Kidney epithelial cell (primary cell): Measurements from ENCODE around the gene CCN5. TPM values are rescaled to one million over a fixed set of nuclear protein-coding genes. Genes with fewer than 3 reads are reported as not detected.

Experiments used
- DNase-seq: peaks from one replicate; pipeline ENCODE4 v3.0.0-alpha.2; 2010; ENCODE audit warnings: low read depth
- H3K27me3 ChIP-seq: 2 replicates; pipeline ENCODE4 v1.6.0; 2011; ENCODE audit warnings: low read length; ENCODE audit not compliant: control insufficient read depth, insufficient read depth
- H3K36me3 ChIP-seq: 2 replicates; pipeline ENCODE4 v1.5.1; 2011; ENCODE audit warnings: low read length; ENCODE audit not compliant: control insufficient read depth, insufficient read depth
- H3K4me3 ChIP-seq: 2 replicates; pipeline ENCODE4 v1.5.1; 2011; ENCODE audit warnings: low read depth, mild to moderate bottlenecking, control low read depth, low read length
- CTCF ChIP-seq: IDR thresholded peaks from 2 replicates; pipeline ENCODE4 v1.5.1; 2011; ENCODE audit warnings: mild to moderate bottlenecking, moderate library complexity, low read length, control low read depth, inconsistent platforms; ENCODE audit not compliant: insufficient read depth, poor library complexity, severe bottlenecking
- total RNA-seq: library from RNA; depleted of rRNA; stranded (reverse); fragments of >200 nt; gene quantifications from 2 replicates; pipeline ENCODE4 v1.2.3, GENCODE V29; 2015

Gene CCN5
- total RNA-seq, 1 donor from 2014 or later, result not detected

GRCh38 chr20:44738813-44739477 is 23.8 kb downstream of the CCN5 start:
- no peak overlapping the region for H3K4me3 ChIP-seq
- no peaks in the 10 kb centered on the region for H3K36me3 ChIP-seq
- peaks cover 6% of the 10 kb centered on the region for H3K27me3 ChIP-seq
- no peak for DNase-seq
- TF ChIP-seq CTCF, result no peak

DNA sequence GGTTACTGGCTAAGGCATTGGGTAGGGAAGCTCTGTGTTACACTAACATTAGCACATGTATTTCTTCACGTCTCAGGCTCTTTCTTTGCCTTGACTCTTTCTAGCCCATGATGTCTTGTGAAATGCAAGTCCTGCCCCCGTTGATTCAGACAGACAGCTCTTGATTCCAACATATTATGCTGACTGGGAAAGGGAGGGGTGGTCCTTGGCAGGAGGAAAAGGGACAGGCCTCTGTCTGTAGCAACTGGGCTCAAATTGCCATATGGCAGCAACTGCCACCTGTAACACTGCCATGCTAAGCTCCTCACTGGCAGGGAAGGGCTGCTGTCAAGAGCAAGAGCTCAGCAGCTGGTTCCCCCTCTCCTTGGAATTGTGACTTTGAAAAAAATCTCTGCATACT is 24.8 kb downstream of the CCN5 start:
- H3K27me3 ChIP-seq, result peaks cover 6% of the 10 kb centered on the region
- H3K36me3 ChIP-seq, result no peaks in the 10 kb centered on the region
- no peak for DNase-seq
- no peak for TF ChIP-seq CTCF
- H3K4me3 ChIP-seq, result no peak overlapping the region

DNA sequence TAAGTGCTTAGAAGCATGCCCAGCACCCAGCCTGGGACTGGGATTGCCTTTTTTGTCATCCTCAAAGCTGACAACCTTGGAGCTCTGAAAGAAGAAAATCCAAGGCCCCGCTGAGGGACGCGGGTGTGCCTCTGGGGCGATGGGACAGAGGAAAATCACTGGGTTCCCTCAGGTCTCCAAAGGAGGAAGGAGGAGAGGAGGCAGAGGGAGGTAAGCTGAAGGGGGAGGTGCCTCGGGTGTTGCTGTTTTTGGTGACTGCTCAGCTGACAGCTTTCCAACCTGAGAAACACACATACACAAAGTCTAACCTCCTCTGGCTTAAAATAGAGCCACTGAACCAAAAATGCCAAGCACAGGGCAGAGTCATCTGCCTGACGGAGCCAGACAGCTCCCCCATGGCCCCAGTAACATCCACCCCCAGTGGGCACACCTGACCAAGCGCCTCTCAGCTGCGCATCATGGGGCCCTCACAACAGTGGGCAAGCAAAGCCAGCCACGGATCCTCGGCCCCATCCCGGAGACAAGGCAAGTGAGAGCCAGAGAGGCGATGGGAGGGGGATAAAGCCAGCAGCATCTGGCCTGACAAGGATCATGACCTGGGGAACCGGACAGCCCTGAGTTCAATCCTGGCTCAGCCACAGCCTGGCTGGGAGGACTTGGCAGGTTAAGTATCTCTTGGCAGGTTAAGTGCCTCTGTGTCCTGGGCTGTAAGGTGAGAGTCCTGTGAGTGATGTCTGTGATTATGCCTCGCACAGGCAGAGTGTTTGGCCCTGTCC is 27.3 kb downstream of the CCN5 start:
- peaks cover 12% of the 10 kb centered on the region for H3K27me3 ChIP-seq
- DNase-seq, result no peak
- no peak overlapping the region for H3K4me3 ChIP-seq
- H3K36me3 ChIP-seq, result no peaks in the 10 kb centered on the region
- no peak for TF ChIP-seq CTCF

DNA sequence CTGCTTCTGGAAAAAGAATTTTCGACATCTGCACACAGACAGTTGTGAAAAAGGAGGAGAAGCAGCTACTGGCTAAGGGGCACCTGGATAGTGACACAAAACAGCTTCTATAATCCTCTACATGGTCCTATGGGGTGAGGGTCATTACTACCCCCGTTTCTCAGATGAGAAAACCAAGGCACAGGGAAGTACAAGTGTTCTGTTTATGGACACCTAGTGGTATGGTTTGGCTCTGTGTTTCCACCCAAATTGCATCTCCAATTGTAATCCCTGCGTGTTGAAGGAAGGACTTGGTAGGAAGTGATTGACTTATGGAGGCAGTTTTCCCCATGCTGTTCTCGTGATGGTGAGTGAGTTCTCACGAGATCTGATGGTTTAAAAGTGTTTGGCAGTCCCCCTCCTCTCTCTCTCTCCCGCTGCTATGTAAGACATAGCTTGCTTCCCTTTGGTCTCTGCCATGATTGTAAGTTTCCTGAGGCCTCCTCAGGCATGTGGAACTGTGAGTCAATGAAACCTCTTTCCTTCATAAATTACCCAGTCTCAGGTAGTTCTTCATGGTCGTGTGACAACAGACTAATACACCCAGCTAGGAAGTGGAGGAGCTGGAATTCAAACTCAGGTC is 28.0 kb downstream of the CCN5 start:
- no peaks in the 10 kb centered on the region for H3K36me3 ChIP-seq
- peaks cover 12% of the 10 kb centered on the region for H3K27me3 ChIP-seq
- TF ChIP-seq CTCF, result no peak
- no peak for DNase-seq
- no peak overlapping the region for H3K4me3 ChIP-seq

DNA sequence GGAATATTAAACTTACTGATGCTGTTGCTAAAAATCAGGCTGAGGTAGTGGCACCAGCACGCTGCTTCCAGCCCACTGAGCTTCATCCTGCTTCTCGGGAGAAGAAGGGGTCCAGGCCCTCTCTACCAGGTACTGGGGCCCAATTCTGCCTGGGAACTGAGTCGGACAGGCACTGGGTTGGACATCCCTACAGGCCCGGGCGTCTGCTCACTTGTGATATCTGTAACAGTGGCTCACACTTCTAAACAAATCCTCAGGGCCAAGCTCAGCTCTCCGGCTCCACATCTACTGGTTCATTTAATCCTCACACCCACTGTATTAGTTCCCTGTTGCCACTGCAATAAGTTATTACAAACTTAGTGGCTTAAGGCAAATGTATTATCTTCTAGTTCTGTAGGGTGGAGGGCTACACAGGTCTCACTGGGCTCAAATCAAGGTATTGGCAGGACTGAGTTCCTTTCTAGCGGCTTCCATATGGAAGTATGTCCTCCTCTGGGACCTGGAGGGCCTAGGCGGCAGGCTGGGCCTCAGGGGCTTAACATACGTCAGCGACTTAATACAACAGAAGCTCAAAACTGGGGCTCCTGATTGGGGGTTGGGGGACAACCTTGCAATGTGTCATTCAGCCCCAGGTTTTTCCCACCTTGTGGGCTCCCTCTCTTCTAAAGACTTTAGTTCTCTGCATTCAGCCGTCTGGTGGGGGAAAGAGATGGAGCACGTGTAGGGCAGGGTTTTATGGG is 28.9 kb downstream of the CCN5 start:
- Histone ChIP-seq H3K27me3 (peaks cover 12% of the 10 kb centered on the region), H3K36me3 (no peaks in the 10 kb centered on the region), H3K4me3 (no peak overlapping the region)
- no peak for TF ChIP-seq CTCF
- no peak for DNase-seq
